KMS-11 (cell line): ENCODE measurements around the gene COX10.

Experiments
- H2AFZ ChIP-seq: fragments of 200-600 bp; sonication (generic); 2 replicates; pipeline ENCODE4 v1.6.1; 2016; ENCODE audit warnings: antibody characterized with exemption, mixed run types, low read depth
- H3K27ac ChIP-seq: fragments of 200-600 bp; sonication (generic); 2 replicates; pipeline ENCODE4 v1.6.1; 2016; ENCODE audit warnings: mild to moderate bottlenecking, mixed run types
- H3K27me3 ChIP-seq: fragments of 200-600 bp; sonication (generic); 2 replicates; pipeline ENCODE4 v1.6.1; 2017; ENCODE audit warnings: mild to moderate bottlenecking, low read depth, mixed run types, moderate library complexity; ENCODE audit not compliant: insufficient read depth
- H3K36me3 ChIP-seq: fragments of 200-600 bp; sonication (generic); 2 replicates; pipeline ENCODE4 v1.6.1; 2017; ENCODE audit warnings: mild to moderate bottlenecking, mixed run types; ENCODE audit not compliant: insufficient read depth
- H3K4me1 ChIP-seq: fragments of 200-600 bp; sonication (generic); 2 replicates; pipeline ENCODE4 v1.6.1; 2016; ENCODE audit warnings: mild to moderate bottlenecking, low read depth, mixed run types; ENCODE audit not compliant: poor library complexity, severe bottlenecking
- H3K4me2 ChIP-seq: fragments of 200-600 bp; sonication (generic); 2 replicates; pipeline ENCODE4 v1.7.0; 2016; ENCODE audit warnings: mild to moderate bottlenecking, mixed run types
- H3K4me3 ChIP-seq: fragments of 200-600 bp; sonication (generic); IDR thresholded peaks from 2 replicates; pipeline ENCODE4 v1.6.1; 2017; ENCODE audit warnings: low read depth, low read length, mixed read lengths; ENCODE audit not compliant: insufficient read depth
- H3K79me2 ChIP-seq: fragments of 200-600 bp; sonication (generic); 2 replicates; pipeline ENCODE4 v1.6.1; 2016; ENCODE audit warnings: low read depth, mixed run types; ENCODE audit not compliant: insufficient read depth
- H3K9ac ChIP-seq: fragments of 200-600 bp; sonication (generic); 2 replicates; pipeline ENCODE4 v1.6.1; 2016; ENCODE audit warnings: mild to moderate bottlenecking, mixed run types
- H4K20me1 ChIP-seq: fragments of 200-600 bp; sonication (generic); 2 replicates; pipeline ENCODE4 v1.6.1; 2016; ENCODE audit warnings: mild to moderate bottlenecking, mixed run types; ENCODE audit not compliant: insufficient read depth
- TF ChIP-seq, protein P1 (sequence below): fragments of 200-600 bp; sonication (generic); conservative IDR thresholded peaks from 2 replicates; pipeline ENCODE4 v1.6.1; 2017; ENCODE audit warnings: low read depth, mild to moderate bottlenecking, antibody characterized with exemption, low read length, moderate library complexity, mixed read lengths

The COX10 gene

DNA sequence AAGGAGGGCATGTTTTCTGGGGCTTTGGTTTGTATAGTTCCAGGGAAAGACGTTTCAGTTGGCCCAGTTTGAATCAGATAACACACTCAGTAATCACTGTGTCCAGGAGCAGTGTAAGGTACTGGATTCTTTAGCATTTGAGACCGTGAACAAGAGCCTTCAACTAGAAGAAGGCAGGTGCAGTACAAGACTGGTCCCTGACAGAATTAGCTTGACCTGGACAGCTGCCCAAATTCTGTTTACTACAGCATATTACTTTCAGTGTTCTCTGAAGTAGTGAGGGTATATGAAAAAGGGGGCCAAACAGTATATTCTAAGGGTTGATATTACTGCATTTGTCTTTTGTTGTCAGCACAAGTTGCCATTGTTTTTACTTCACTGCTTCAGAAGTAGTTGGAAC lies 81.3 kb downstream of the COX10 start:
- H2AFZ ChIP-seq: no peak overlapping the region
- no peaks in the 10 kb centered on the region for H4K20me1 ChIP-seq
- TF ChIP-seq, protein P1, sequence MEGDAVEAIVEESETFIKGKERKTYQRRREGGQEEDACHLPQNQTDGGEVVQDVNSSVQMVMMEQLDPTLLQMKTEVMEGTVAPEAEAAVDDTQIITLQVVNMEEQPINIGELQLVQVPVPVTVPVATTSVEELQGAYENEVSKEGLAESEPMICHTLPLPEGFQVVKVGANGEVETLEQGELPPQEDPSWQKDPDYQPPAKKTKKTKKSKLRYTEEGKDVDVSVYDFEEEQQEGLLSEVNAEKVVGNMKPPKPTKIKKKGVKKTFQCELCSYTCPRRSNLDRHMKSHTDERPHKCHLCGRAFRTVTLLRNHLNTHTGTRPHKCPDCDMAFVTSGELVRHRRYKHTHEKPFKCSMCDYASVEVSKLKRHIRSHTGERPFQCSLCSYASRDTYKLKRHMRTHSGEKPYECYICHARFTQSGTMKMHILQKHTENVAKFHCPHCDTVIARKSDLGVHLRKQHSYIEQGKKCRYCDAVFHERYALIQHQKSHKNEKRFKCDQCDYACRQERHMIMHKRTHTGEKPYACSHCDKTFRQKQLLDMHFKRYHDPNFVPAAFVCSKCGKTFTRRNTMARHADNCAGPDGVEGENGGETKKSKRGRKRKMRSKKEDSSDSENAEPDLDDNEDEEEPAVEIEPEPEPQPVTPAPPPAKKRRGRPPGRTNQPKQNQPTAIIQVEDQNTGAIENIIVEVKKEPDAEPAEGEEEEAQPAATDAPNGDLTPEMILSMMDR: no peak
- H3K79me2 ChIP-seq: no peaks in the 10 kb centered on the region
- no peak overlapping the region for H3K4me2 ChIP-seq
- no peaks in the 10 kb centered on the region for H3K27me3 ChIP-seq
- no peaks in the 10 kb centered on the region for H3K36me3 ChIP-seq
- no peaks in the 10 kb centered on the region for H3K4me1 ChIP-seq
- no peak overlapping the region for H3K4me3 ChIP-seq
- no peak overlapping the region for H3K27ac ChIP-seq
- no peak overlapping the region for H3K9ac ChIP-seq

GRCh38 chr17:14152721-14153120 lies 83.4 kb downstream of the COX10 start:
- H3K27ac ChIP-seq: no peak overlapping the region
- no peaks in the 10 kb centered on the region for H3K79me2 ChIP-seq
- H3K36me3 ChIP-seq: no peaks in the 10 kb centered on the region
- TF ChIP-seq, protein P1: no peak
- no peak overlapping the region for H3K4me3 ChIP-seq
- no peak overlapping the region for H3K4me2 ChIP-seq
- no peaks in the 10 kb centered on the region for H3K27me3 ChIP-seq
- no peaks in the 10 kb centered on the region for H4K20me1 ChIP-seq
- no peaks in the 10 kb centered on the region for H3K4me1 ChIP-seq
- H3K9ac ChIP-seq: no peak overlapping the region
- H2AFZ ChIP-seq: no peak overlapping the region

DNA sequence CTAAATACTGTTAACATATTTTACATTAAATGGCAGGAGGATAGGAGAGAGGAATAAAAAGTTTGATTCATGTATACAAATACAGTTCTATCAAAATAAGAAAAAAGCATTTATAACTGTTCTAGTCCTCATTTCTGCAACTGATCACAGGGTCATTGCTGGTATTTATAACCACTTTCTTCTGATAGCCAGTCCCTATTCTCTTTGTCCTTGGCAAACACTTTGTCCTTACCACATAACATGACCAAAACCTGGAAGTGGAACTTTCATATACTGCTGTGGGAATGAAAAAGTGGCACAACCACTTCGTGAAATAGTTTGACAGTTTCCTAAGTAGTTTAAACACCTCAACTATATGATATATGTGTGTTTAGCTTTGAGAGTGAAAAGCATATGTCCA lies 84.1 kb downstream of the COX10 start:
- H4K20me1 ChIP-seq: no peaks in the 10 kb centered on the region
- no peaks in the 10 kb centered on the region for H3K79me2 ChIP-seq
- H3K27me3 ChIP-seq: no peaks in the 10 kb centered on the region
- H3K4me1 ChIP-seq: no peaks in the 10 kb centered on the region
- H2AFZ ChIP-seq: no peak overlapping the region
- no peaks in the 10 kb centered on the region for H3K36me3 ChIP-seq
- no peak overlapping the region for H3K9ac ChIP-seq
- H3K4me2 ChIP-seq: no peak overlapping the region
- H3K27ac ChIP-seq: no peak overlapping the region
- H3K4me3 ChIP-seq: no peak overlapping the region
- TF ChIP-seq, protein P1: no peak

- H3K4me2 ChIP-seq: no peak overlapping the region
- H3K36me3 ChIP-seq: no peaks in the 10 kb centered on the region
- H3K4me1 ChIP-seq: no peaks in the 10 kb centered on the region
- no peaks in the 10 kb centered on the region for H4K20me1 ChIP-seq
- H2AFZ ChIP-seq: no peak overlapping the region
- TF ChIP-seq, protein P1: no peak
- H3K27ac ChIP-seq: peak overlapping the region; percentile 30; the same call in 1 of the 2 replicates
- H3K79me2 ChIP-seq: no peaks in the 10 kb centered on the region
- H3K27me3 ChIP-seq: no peaks in the 10 kb centered on the region
- H3K4me3 ChIP-seq: no peak overlapping the region
- H3K9ac ChIP-seq: no peak overlapping the region
Measured at GRCh38 chr17:14156689-14157088, 87.4 kb downstream of the COX10 start.

GRCh38 chr17:14157822-14158221 lies 88.5 kb downstream of the COX10 start:
- H3K27ac ChIP-seq: no peak overlapping the region
- TF ChIP-seq, protein P1: no peak
- no peak overlapping the region for H3K9ac ChIP-seq
- no peaks in the 10 kb centered on the region for H3K27me3 ChIP-seq
- no peaks in the 10 kb centered on the region for H4K20me1 ChIP-seq
- no peak overlapping the region for H2AFZ ChIP-seq
- H3K4me2 ChIP-seq: no peak overlapping the region
- no peaks in the 10 kb centered on the region for H3K4me1 ChIP-seq
- no peaks in the 10 kb centered on the region for H3K36me3 ChIP-seq
- H3K79me2 ChIP-seq: no peaks in the 10 kb centered on the region
- H3K4me3 ChIP-seq: no peak overlapping the region
